Right lobe of liver (tissue), 6 donors: ENCODE results near the gene NDUFA13. TPM values are rescaled to one million over a fixed set of nuclear protein-coding genes. Genes with fewer than 3 reads are reported as not detected.

Source experiments
- ATAC-seq, 4 donors: fragments of 200-7000 bp; cut with Tn5 transposase; one replicate each; pipeline ENCODE4 v1.9.1; 2020; ENCODE audit warnings: mild to moderate bottlenecking in 4 of 4, moderate library complexity in 4 of 4
- DNase-seq, 3 donors: peaks; one replicate each; pipeline ENCODE4 v3.0.0-alpha.2; 2020
- H3K27ac ChIP-seq, 3 donors: fragments of 200-600 bp; one replicate each; pipeline ENCODE4 v1.8.0; 2022
- H3K27me3 ChIP-seq, 2 donors: fragments of 200-600 bp; one replicate each; pipeline ENCODE4 v1.8.0; 2022
- H3K36me3 ChIP-seq, 4 donors: fragments of 200-600 bp; sonication (generic) in 1 of 4; one replicate each; pipeline versions ENCODE4 v1.5.1 to v1.8.0; 2017 to 2022; ENCODE audit warnings: control low read depth in 1 of 4
- H3K4me1 ChIP-seq, 4 donors: fragments of 200-600 bp; sonication (generic) in 1 of 4; one replicate each; pipeline versions ENCODE4 v1.5.1 to v1.8.0; 2017 to 2022; ENCODE audit warnings: control low read depth in 1 of 4
- H3K4me3 ChIP-seq, 3 donors: fragments of 200-600 bp; one replicate each; pipeline ENCODE4 v1.8.0; 2022
- H3K9me3 ChIP-seq, 4 donors: fragments of 200-600 bp; sonication (generic) in 1 of 4; one replicate each; pipeline versions ENCODE4 v1.5.1 to v1.8.0; 2017 to 2022; ENCODE audit warnings: control low read depth in 1 of 4
- CTCF ChIP-seq, 4 donors: fragments of 200-600 bp in 3 of 4; fragments of 450-650 bp in 1 of 4; IDR thresholded peaks; one replicate each; pipeline versions ENCODE4 v1.5.1 to v1.8.0; 2016 to 2022; ENCODE audit warnings: antibody characterized with exemption in 4 of 4, mild to moderate bottlenecking in 2 of 4
- POLR2A ChIP-seq: fragments of 450-650 bp; IDR thresholded peaks from one replicate; pipeline ENCODE4 v1.6.1; 2017; ENCODE audit warnings: antibody characterized with exemption, mild to moderate bottlenecking
- WGBS: methylation state at CpG from one replicate; pipeline ENCODE4 v1.1.6; 2018; ENCODE audit warnings: low coverage, low lambda C conversion rate; ENCODE audit not compliant: insufficient coverage; ENCODE audit errors: missing lambda C conversion rate; 5-methylcytosine and 5-hydroxymethylcytosine counted together
- intact Hi-C, 2 donors: fragments of 100-400 bp; cut with DNase I; formaldehyde crosslinking; loops; one replicate each; pipeline versions ENCODE4 v1.11.2 to v1.14.1; 2022
- total RNA-seq, 6 experiments: library from RNA; depleted of rRNA in 2 of 6; stranded (reverse); fragments of >200 nt in 2 of 6; fragmentation: NEBNext Ultra II Directional in 3 of 6; extraction: Animal tissue kit (Norgen Biotek cat#: 25700) in 3 of 6; gene quantifications; one replicate each; pipeline versions ENCODE4 v1.1.0 to v1.2.4, GENCODE V29; 2016 to 2023
- donor health status: DM: no; HTN: yes; CAD: no.
- donor health status: DM: no; HTN: no; CAD: no.
- donor health status: DM: no; HTN: no; CAD: no.
- donor health status: DM: no; HTN: yes; CAD: no.
- donor health status: DM: no; HTN: yes; CAD: no.

Gene NDUFA13
- total RNA-seq, 6 experiments from 2014 or later, result 20.8 to 202 (median 154) TPM

- Histone ChIP-seq H3K27me3 (no peaks in the 10 kb centered on the region), H3K36me3 (peaks cover 7 to 66% (median 33%) of the 10 kb centered on the region in 4 donors), H3K4me3 (no peak overlapping the region), H3K27ac (no peak overlapping the region), H3K9me3 (no peaks in the 10 kb centered on the region), H3K4me1 (no peaks in the 10 kb centered on the region)
- no peak for ATAC-seq
- TF ChIP-seq POLR2A (no peak), CTCF (IDR thresholded peaks at IDR 0.05) (no peak)
- WGBS, result 90% methylated on average over 12 of the region's 18 CpGs
- DNase-seq, result no peak
- intact Hi-C loops, result no loop called here
Observed at GRCh38 chr19:19502808-19503602, 13.0 kb upstream of the NDUFA13 start.

GRCh38 chr19:19504754-19505668 lies 11.0 kb upstream of the NDUFA13 start:
- Histone ChIP-seq H3K27ac (no peak overlapping the region), H3K4me1 (no peaks in the 10 kb centered on the region), H3K36me3 (peaks cover 7 to 46% (median 22%) of the 10 kb centered on the region in 4 donors), H3K27me3 (no peaks in the 10 kb centered on the region), H3K4me3 (no peak overlapping the region), H3K9me3 (no peaks in the 10 kb centered on the region)
- DNase-seq (peak in 1 of 3 donors; percentile 50), ATAC-seq (no peak)
- TF ChIP-seq POLR2A (no peak), CTCF (IDR thresholded peaks at IDR 0.05) (no peak)
- intact Hi-C loops, result no loop called here
- WGBS, result 92% methylated on average over 6 of the region's 23 CpGs

- ATAC-seq (no peak), DNase-seq (peak in 1 of 3 donors; percentile 50)
- Histone ChIP-seq H3K4me3 (no peak overlapping the region), H3K27me3 (no peaks in the 10 kb centered on the region), H3K27ac (no peak overlapping the region), H3K36me3 (peaks cover 7 to 42% (median 22%) of the 10 kb centered on the region in 4 donors), H3K9me3 (no peaks in the 10 kb centered on the region), H3K4me1 (no peaks in the 10 kb centered on the region)
- 88% methylated on average over 15 of the region's 27 CpGs for WGBS
- no peak for TF ChIP-seq CTCF (IDR thresholded peaks at IDR 0.05)
- no peak for TF ChIP-seq POLR2A
- intact Hi-C loops, result no loop called here
Observed at GRCh38 chr19:19505669-19506326, 10.2 kb upstream of the NDUFA13 start.

GRCh38 chr19:19506592-19506991 lies 9.4 kb upstream of the NDUFA13 start:
- TF ChIP-seq CTCF (IDR thresholded peaks at IDR 0.05) (no peak), POLR2A (no peak)
- H3K27ac ChIP-seq, result no peak overlapping the region
- no peaks in the 10 kb centered on the region for H3K4me1 ChIP-seq
- ATAC-seq (no peak), DNase-seq (no peak)
- no peak overlapping the region for H3K4me3 ChIP-seq
- WGBS, result 89% methylated on average over 12 of the region's 12 CpGs
- no peaks in the 10 kb centered on the region for H3K27me3 ChIP-seq
- H3K36me3 ChIP-seq, result peaks cover 7 to 34% (median 18%) of the 10 kb centered on the region in 4 donors
- intact Hi-C loops, result no loop called here
- no peaks in the 10 kb centered on the region for H3K9me3 ChIP-seq
